ENCODE measurements around the gene TBC1D32. TPM values are rescaled to one million over a fixed set of nuclear protein-coding genes. Genes with fewer than 3 reads are reported as not detected.
"Not testable (repeated sequence)": the region's sequence is repeated elsewhere in the genome, so short reads cannot be mapped to it uniquely, and the experiment has no call there.

Gene TBC1D32
- polyA plus RNA-seq, 1 donor (not counting 4 experiments of a cell fraction or from before 2014, with no cell fraction given) = 6.7 TPM

DNA sequence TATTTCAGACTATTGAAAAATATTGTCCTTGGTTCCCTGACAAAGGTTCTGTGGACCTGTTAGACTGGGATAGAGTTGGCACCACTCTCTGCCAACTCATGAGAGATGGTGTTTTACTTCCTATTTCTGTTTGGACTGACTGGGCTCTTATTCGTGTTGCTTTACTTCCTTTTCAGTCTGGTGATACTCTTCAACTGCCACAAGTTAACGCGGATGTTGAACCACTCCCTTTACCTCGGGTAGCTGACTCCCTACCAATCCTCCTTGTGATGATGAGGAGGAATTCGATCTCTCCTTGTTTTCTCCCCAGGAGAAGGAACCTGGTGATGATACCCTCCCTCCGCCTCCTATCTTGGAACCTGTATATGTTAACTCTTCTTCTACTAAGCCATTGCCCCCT lies 291.1 kb downstream of the TBC1D32 start:
- H3K9me3 ChIP-seq (ENCODE audit: control insufficient read depth, low read depth, low read length); H3K27ac ChIP-seq (ENCODE audit: control insufficient read depth, insufficient read depth, low read length); H4K20me1 ChIP-seq (ENCODE audit: control insufficient read depth, extremely low read depth, insufficient read depth, low read length); H3K79me2 ChIP-seq (ENCODE audit: control insufficient read depth, insufficient read depth, low read length); H3K4me3 ChIP-seq (ENCODE audit: control insufficient read depth in 2 of 3, extremely low read depth in 1 of 3, insufficient read depth in 2 of 3, low read depth in 1 of 3, low read length in 3 of 3); dilution Hi-C loops (cut with MboI; ENCODE audit: extremely low pct_ligation_motif_present, low sequenced_read_pairs); H3K36me3 ChIP-seq (ENCODE audit: control insufficient read depth in 2 of 2, extremely low read depth in 1 of 2, insufficient read depth in 2 of 2, low read length in 2 of 2); H3K9me1 ChIP-seq (ENCODE audit: control insufficient read depth, extremely low read depth, insufficient read depth, low read length); FAIRE-seq; H3K27me3 ChIP-seq (ENCODE audit: control insufficient read depth, extremely low read depth, insufficient read depth, low read length); H3K4me2 ChIP-seq (ENCODE audit: control insufficient read depth, extremely low read depth, insufficient read depth, low read depth, low read length); H3K9ac ChIP-seq (ENCODE audit: control insufficient read depth, extremely low read depth, insufficient read depth, low read length); DNase-seq (ENCODE audit: low read depth, low spot score); H3K4me1 ChIP-seq (ENCODE audit: control insufficient read depth, extremely low read depth, insufficient read depth, low read length); H2AFZ ChIP-seq (ENCODE audit: control insufficient read depth, low read length): not testable (repeated sequence)

DNA sequence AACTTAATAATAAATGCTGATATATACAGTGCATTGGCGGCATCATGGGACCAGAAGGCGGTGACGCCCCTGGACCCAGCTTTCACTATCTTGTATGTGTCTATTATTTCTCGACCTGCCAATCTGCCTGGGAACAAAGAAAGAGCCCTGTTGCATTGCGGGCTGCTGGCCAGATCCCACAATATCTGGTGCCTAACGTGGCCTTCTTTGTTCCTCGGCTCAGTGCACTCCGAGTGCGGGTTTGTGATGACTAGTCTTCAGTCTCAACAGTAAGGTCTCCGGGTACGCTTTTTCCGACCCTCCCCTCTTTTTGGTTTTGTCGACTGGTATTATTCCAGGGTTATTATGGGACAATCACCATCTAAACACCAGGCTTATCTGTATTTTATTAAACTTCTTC lies 291.5 kb downstream of the TBC1D32 start:
- Histone ChIP-seq H3K4me1 (ENCODE audit: control insufficient read depth, extremely low read depth, insufficient read depth, low read length) (no peaks in the 10 kb centered on the region), H3K9me1 (ENCODE audit: control insufficient read depth, extremely low read depth, insufficient read depth, low read length) (no peaks in the 10 kb centered on the region), H3K79me2 (ENCODE audit: control insufficient read depth, insufficient read depth, low read length) (no peaks in the 10 kb centered on the region), H3K36me3 (ENCODE audit: control insufficient read depth in 2 of 2, extremely low read depth in 1 of 2, insufficient read depth in 2 of 2, low read length in 2 of 2) (no peaks in the 10 kb centered on the region), H4K20me1 (ENCODE audit: control insufficient read depth, extremely low read depth, insufficient read depth, low read length) (no peaks in the 10 kb centered on the region), H2AFZ (ENCODE audit: control insufficient read depth, low read length) (no peak overlapping the region), H3K27me3 (ENCODE audit: control insufficient read depth, extremely low read depth, insufficient read depth, low read length) (no peaks in the 10 kb centered on the region), H3K9ac (ENCODE audit: control insufficient read depth, extremely low read depth, insufficient read depth, low read length) (no peak overlapping the region), H3K27ac (ENCODE audit: control insufficient read depth, insufficient read depth, low read length) (no peak overlapping the region), H3K4me2 (ENCODE audit: control insufficient read depth, extremely low read depth, insufficient read depth, low read depth, low read length) (no peak overlapping the region), H3K4me3 (ENCODE audit: control insufficient read depth in 2 of 3, extremely low read depth in 1 of 3, insufficient read depth in 2 of 3, low read depth in 1 of 3, low read length in 3 of 3) (no peak overlapping the region), H3K9me3 (ENCODE audit: control insufficient read depth, low read depth, low read length) (no peaks in the 10 kb centered on the region)
- DNase-seq (ENCODE audit: low read depth, low spot score) (no peak), FAIRE-seq (no peak)
- TF ChIP-seq EZH2 (IDR thresholded peaks at IDR 0.05; ENCODE audit: low read length) = no peak
- TF ChIP-seq, protein P1, sequence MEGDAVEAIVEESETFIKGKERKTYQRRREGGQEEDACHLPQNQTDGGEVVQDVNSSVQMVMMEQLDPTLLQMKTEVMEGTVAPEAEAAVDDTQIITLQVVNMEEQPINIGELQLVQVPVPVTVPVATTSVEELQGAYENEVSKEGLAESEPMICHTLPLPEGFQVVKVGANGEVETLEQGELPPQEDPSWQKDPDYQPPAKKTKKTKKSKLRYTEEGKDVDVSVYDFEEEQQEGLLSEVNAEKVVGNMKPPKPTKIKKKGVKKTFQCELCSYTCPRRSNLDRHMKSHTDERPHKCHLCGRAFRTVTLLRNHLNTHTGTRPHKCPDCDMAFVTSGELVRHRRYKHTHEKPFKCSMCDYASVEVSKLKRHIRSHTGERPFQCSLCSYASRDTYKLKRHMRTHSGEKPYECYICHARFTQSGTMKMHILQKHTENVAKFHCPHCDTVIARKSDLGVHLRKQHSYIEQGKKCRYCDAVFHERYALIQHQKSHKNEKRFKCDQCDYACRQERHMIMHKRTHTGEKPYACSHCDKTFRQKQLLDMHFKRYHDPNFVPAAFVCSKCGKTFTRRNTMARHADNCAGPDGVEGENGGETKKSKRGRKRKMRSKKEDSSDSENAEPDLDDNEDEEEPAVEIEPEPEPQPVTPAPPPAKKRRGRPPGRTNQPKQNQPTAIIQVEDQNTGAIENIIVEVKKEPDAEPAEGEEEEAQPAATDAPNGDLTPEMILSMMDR (optimal IDR thresholded peaks at IDR 0.05 in 1 of 3, IDR thresholded peaks at IDR 0.05 in 1 of 3, conservative IDR thresholded peaks at IDR 0.05 in 1 of 3; ENCODE audit: extremely low read depth in 1 of 3, insufficient read depth in 2 of 3, low read length in 3 of 3) = no peak
- dilution Hi-C loops (cut with MboI; ENCODE audit: extremely low pct_ligation_motif_present, low sequenced_read_pairs) = no loop called here

DNA sequence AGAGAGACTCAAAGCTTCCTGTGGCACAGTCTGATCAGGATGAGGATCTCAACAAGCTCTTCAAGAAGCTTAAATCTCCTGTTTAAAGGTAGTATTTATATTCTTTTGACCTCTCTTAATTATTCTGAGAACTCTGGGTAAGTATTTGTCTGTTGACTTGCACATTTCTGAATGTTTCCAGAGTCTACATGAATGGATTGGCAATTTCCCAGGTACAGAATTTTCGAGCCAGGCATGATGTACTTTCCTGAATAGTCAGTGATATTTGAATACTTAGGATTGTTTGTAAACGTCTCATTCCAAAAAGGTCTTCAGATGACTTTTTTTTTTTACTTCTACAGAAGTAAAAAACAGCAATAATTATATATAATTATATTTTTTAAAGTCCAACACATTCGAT lies 293.4 kb downstream of the TBC1D32 start:
- no peak for FAIRE-seq
- dilution Hi-C loops (cut with MboI; ENCODE audit: extremely low pct_ligation_motif_present, low sequenced_read_pairs) = no loop called here
- no peaks in the 10 kb centered on the region for H3K27me3 ChIP-seq (ENCODE audit: control insufficient read depth, extremely low read depth, insufficient read depth, low read length)
- no peak overlapping the region for H3K27ac ChIP-seq (ENCODE audit: control insufficient read depth, insufficient read depth, low read length)
- H3K9ac ChIP-seq (ENCODE audit: control insufficient read depth, extremely low read depth, insufficient read depth, low read length) = no peak overlapping the region
- H3K36me3 ChIP-seq (ENCODE audit: control insufficient read depth in 2 of 2, extremely low read depth in 1 of 2, insufficient read depth in 2 of 2, low read length in 2 of 2) = no peaks in the 10 kb centered on the region
- no peaks in the 10 kb centered on the region for H3K9me3 ChIP-seq (ENCODE audit: control insufficient read depth, low read depth, low read length)
- no peak overlapping the region for H3K4me3 ChIP-seq (ENCODE audit: control insufficient read depth in 2 of 3, extremely low read depth in 1 of 3, insufficient read depth in 2 of 3, low read depth in 1 of 3, low read length in 3 of 3)
- no peaks in the 10 kb centered on the region for H3K9me1 ChIP-seq (ENCODE audit: control insufficient read depth, extremely low read depth, insufficient read depth, low read length)
- no peaks in the 10 kb centered on the region for H3K4me1 ChIP-seq (ENCODE audit: control insufficient read depth, extremely low read depth, insufficient read depth, low read length)
- DNase-seq (ENCODE audit: low read depth, low spot score) = no peak
- H4K20me1 ChIP-seq (ENCODE audit: control insufficient read depth, extremely low read depth, insufficient read depth, low read length) = no peaks in the 10 kb centered on the region
- H3K79me2 ChIP-seq (ENCODE audit: control insufficient read depth, insufficient read depth, low read length) = no peaks in the 10 kb centered on the region
- TF ChIP-seq, protein P1 (optimal IDR thresholded peaks at IDR 0.05 in 1 of 3, IDR thresholded peaks at IDR 0.05 in 1 of 3, conservative IDR thresholded peaks at IDR 0.05 in 1 of 3; ENCODE audit: extremely low read depth in 1 of 3, insufficient read depth in 2 of 3, low read length in 3 of 3) = no peak
- no peak for TF ChIP-seq EZH2 (IDR thresholded peaks at IDR 0.05; ENCODE audit: low read length)
- no peak overlapping the region for H2AFZ ChIP-seq (ENCODE audit: control insufficient read depth, low read length)
- H3K4me2 ChIP-seq (ENCODE audit: control insufficient read depth, extremely low read depth, insufficient read depth, low read depth, low read length) = no peak overlapping the region
